Activated CD4-positive, alpha-beta T cell treated with anti-CD3 and anti-CD28 coated beads for 48 hours (primary cell): ENCODE measurements around the gene KIF20B.
A peak's percentile ranks its signal among the peaks of the same experiment; 100 is the strongest.

Experiments used
- DNase-seq: peaks from one replicate; pipeline ENCODE4 v3.0.0-alpha.2; 2020

KIF20B gene, protein sequence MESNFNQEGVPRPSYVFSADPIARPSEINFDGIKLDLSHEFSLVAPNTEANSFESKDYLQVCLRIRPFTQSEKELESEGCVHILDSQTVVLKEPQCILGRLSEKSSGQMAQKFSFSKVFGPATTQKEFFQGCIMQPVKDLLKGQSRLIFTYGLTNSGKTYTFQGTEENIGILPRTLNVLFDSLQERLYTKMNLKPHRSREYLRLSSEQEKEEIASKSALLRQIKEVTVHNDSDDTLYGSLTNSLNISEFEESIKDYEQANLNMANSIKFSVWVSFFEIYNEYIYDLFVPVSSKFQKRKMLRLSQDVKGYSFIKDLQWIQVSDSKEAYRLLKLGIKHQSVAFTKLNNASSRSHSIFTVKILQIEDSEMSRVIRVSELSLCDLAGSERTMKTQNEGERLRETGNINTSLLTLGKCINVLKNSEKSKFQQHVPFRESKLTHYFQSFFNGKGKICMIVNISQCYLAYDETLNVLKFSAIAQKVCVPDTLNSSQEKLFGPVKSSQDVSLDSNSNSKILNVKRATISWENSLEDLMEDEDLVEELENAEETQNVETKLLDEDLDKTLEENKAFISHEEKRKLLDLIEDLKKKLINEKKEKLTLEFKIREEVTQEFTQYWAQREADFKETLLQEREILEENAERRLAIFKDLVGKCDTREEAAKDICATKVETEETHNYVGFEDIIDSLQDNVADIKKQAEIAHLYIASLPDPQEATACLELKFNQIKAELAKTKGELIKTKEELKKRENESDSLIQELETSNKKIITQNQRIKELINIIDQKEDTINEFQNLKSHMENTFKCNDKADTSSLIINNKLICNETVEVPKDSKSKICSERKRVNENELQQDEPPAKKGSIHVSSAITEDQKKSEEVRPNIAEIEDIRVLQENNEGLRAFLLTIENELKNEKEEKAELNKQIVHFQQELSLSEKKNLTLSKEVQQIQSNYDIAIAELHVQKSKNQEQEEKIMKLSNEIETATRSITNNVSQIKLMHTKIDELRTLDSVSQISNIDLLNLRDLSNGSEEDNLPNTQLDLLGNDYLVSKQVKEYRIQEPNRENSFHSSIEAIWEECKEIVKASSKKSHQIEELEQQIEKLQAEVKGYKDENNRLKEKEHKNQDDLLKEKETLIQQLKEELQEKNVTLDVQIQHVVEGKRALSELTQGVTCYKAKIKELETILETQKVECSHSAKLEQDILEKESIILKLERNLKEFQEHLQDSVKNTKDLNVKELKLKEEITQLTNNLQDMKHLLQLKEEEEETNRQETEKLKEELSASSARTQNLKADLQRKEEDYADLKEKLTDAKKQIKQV (N-terminal part only)

DNA sequence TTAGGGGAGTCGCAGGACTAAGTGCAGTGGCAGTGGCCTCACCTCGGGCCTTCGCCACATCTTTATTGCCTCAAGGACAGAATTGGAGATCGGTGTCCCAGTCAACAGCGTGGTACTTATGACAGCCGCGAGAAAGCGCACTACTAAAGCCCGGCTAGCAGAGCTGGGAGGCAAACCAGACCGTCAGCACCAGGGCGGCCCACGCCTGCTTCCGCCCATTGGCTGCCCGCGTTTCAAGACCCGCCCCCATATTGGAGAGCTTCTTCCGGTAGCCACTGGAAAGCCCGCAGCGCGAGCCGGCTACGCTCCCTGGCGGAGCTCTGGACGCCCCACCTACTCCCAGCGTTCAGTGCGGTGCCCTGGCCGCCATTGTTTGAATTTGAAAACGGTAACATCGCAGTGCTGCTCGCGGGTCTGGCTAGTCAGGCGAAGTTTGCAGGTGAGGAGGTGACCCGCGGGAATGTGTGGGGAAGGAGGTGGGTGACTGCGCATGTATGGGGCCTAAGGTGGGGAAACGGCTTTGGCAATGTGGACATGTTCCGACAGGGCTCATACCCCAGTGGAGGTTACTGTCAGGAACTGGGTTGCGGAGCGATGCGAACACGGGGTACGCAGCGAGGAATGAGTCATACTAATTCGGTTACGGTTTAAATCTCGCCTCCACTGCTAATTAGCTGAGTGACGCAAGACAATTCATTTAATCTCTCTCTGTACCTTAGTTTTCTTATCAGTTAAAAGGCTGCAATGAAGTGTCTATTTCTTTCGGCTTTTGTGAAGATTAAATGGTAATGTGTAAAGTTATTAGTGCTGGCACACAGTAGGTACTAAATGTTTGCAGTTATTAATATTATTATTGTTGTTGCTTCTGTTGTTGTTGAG, at the start of gene KIF20B:
KIF20B (plus strand) TSS at position 349 of the 879 bp plus-strand sequence. CDS start 3,705 bp downstream, outside the sequence.
- peak; percentile 97 for DNase-seq

DNA sequence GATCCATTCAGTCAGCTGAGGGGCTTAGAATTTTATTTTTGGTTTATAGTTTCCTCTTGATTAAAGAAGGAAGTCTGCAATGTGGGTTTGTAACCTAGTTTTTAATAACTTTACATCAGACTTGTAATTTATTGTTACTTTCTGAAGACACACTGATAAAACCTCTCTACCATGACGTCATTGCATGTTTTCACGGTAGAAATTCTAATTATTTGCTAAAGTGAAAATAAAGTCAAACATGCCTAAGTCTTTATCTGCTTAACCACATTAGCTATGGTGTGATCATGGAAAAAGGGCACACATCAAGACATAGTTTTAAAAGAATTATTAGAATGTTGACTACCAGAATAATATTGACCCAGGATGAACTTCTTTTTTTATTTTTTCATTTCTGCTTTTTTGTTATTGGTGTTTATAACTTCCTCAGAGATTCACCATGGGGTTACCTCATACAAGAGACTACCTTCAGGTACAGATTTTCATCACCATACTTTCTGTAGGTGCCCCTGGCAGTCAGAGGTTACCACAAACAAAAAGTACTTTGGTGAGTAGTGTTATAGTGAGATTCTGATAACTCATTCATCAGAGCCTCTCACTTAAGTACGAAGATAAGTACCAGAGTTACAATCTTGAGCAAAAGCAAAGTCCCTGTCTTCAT, 49.3 kb upstream of the KIF20B start:
- no peak for DNase-seq

DNA sequence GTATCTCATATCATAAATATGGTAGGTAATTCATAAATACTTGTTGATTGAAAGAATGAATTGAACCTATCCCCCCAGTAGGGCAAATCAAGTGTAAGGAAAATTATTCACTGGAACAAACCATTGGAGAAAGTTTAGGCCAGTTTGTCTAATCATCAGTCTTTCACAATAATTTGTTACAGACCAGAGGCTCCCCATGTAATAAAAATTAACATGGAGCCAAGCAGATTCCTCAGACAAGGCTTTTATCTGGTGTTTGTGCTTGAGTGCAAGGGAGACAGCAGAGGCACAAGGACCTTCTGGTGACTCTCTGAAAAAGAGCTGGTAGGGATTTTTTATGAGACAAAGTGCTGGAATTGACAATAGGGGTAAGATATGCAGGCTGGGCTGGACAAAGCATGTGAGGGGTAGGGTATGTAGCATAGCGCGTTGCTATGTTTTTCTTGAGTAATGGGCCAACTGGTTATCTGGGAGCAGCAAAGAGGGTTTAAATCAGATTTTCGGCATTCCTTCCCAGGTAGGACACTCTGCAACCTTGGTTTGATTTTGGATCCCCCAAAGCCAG, 48.5 kb upstream of the KIF20B start:
- no peak for DNase-seq

DNA sequence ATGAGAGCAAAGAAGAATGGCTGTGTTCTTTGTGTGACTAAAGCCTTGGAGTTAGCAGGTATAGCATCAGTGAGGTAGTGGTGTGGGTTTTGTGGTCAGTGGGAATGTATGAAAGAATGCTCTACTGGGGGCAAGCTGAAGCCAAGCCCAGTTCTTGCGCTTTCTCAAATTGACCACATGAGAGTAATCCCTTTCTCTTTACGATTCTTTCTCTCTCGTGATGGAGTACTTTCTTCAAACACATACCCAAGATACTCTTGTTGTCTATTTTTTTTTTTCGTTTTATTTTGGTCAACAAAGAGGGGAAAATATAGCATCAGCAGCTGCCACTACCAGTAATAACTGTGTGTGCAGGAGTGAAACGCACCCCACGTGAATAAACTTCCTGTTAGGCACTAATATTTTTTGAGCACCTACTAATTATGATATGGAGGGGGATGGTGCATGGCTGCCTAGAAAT, 48.0 kb upstream of the KIF20B start:
- DNase-seq: no peak

DNA sequence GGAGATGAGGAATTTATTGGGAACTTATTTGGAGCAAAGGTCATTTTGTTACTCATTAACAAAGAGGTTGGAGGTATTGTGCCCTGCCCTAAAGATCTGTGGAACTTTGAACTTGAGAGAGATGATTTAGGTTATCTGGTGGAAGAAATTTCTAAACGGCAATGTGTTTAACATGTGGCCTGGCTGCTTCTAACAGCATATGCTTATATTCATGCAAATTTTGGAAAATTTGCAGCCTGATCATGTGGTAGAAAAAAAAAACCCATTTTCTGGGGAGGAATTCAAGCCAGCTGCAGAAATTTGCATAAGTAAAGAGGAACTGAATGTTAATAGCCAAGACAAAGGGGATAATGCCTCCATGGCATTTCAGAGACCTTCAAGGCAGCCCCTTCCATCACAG, 45.7 kb upstream of the KIF20B start:
- no peak for DNase-seq

DNA sequence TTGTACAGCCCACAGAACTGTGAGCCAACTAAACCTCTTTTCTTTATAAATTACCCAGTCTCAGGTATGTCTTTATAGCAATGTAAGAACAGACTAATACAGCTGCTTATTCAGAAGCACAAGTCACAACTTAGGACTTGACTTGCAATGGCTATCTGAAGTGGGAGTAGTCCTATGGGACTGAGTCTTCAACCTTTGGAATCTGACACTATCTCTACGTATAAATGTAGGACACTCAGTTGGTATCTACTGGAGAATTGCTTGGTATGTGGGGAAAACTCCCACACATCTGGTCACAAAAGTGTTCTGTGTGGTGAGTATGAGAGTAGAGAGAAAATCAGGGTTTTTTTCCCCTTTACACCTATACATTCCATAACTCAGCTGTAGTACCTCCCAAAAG, 44.1 kb upstream of the KIF20B start:
- DNase-seq: no peak

DNA sequence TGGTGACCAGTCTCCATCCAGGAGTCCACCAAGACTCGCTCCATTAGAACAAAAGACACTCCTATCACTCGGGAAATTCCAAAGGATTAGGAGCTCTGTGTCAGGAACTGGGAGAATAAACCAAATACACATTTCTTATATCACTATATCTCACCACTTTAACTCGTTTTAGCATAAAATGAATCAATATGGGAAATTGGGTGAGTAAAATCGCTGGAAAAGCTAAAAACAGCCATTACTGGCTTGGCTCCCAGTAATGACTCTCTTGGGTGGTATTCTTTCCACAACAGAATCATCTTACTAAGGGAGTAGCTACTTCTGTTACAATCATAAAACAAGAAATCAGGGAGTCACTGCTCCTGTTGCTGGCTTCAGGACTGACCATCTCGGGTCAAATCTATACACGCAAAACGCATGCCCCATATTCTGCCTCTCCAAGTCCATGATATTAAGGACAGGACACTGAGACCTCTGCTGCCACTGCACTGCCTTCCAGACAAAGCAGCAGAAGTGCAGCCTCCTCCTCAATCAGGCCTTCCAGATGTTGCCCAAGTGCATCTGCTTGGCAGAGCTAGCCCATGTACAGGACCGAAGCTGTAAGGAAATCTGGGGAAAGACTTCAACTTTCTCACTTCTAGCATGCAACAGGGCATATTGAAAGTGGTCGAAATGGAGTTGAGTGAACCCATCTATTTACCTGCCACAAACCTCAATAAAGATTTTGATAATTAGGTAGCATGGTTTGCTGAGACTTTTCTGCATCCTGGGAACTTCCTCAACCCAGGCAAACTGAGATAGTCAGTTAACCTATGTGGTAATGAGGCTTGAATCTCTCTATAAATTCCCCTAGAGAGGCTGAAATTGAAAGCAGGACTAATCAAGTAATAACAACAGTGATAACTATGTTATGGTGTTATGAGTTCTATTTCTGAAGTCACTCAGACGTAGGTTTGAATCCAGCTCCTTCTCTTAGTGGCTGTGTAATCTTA, 42.0 kb upstream of the KIF20B start:
- DNase-seq: no peak

DNA sequence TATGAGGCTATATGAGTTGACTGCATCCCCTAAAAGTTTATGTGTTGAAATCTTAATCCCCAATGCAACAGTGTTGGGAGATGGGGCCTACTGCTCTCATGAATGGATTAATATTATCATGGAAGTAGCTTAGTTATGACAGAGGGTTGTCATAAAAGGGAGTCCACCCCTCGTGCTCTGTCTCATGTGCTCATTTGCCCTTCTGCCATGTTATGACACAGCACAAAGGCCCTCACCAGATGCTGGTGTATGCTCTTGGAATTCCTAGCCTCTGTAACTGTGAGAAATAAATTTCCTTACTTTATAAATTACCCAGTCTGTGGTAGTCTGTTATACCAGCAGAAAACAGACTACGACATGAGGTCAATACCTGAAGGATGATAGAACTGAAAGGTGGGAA, 38.8 kb upstream of the KIF20B start:
- DNase-seq: no peak

DNA sequence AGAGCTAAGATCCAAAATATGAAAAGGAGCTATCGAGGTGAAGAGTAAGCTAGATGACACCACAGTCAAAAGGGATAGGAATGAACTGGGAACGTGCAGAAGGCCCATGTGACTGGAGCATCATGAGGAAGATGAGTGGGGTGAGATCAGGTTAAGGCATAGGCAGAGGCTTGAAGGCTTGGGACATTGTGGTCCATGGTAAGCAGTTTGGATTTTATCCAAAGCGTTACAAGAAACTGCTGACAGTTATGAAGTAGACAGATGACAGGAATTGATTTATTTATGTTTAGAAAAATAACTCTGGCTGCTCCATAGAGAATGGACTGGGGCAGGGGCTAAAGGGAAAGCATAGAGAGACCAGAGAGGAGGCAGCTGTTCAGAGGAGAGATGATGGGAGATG, 38.2 kb upstream of the KIF20B start:
- DNase-seq: no peak

DNA sequence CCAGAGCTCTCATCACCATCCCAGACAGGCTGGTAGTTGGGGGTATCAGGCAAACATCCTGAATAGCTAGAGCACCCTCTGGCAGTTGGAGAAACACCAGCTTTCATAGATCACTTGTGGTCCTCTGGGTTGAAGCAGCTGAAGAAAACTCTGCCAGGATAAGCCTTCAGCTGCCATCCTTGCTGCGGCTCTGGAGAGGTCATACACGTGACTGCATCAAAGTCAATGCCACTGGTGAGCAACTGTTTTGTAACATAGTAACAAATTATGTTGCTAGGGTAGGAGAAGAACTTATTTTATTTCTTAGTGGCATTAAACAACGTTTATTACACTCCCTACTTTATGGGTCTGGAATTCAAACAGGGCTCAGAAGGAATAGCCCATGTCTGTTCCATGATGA, 37.2 kb upstream of the KIF20B start:
- DNase-seq: no peak

DNA sequence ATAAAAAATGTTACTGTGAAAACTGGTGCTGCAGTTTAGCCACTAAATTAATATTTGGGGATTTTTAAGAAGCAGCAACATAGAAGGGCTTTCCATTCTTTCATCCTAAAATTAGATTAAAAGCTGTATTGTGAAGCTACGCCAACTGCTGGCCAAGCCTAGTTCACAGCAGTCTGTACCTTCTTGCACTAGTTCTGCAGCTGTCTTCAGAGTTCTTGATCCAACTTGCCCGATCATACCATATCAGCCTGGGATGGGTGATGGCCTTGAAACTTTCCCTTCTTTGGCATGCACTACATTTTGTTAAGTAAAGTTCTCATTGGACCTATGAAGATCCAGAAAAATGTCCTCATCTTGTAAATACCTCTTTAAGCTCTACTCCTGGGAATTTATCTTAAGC, 36.1 kb upstream of the KIF20B start:
- no peak for DNase-seq

DNA sequence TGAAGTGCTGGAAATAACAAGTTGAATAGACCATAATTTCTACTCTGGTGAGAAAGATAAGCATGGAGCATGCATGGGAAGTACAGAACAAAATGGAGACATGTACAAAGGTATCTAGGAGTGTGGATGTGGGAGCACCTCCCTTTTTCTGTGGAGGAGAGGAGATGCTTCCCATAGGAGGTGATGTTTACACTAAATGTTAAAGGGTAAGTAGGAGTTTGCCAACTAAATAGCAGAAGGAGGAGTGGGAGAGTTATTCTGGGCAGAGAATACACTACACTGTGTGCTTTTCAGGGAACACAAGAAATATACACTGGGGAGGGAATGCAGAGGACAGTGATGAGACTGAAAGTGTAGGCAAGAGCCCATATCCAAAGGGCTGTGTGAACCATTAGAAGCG, 35.3 kb upstream of the KIF20B start:
- no peak for DNase-seq

DNA sequence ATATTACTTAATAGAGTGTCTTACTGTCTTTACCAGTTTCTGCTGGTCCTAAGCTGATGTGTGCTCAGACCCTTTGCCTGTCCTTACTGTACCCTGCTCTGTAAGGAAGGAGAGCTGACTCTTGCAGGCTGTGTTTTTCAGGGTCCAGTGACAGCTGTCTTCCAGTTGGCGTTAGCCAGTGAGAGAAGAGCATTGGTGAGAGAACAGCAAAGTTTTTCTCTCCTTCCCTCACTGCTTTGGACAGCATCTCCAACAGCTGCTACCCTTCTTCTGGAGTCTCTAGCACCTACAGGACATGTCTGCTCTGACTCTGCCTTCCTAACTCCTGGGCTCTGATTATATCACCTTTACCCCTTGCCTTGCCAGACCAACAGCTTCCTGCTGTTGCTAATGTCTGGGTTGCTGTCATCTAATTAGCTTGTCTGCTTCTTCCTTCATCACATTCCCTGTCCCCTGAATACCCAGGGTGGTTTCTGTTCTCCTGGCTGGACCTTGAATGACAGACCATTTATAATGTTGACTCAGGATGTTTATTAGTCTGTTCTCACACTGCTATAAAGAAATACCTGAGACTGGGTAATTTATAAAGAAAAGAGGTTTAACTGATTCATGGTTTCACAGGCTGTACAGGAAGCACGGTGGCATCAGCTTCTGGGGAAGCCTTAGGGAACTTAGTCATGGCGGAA, 32.9 kb upstream of the KIF20B start:
- DNase-seq: no peak

DNA sequence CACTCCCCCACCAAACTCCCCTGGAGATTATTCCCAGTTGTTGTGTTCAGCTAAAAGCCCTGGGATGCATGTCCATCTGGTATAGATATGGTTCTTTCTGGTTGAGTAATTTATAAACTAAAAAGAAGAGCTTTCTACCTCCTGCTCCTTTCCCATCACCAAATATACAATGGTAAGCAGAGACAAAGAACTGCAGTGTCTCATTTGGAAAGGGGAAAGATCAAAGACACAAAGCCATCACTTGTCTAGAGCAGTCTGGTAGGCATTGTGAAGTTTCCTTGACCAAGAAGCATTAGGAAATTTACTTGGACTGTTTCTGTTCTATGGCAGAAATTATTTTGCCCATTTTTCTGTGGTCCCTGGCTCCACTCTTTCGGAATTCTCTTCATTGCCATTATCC, 31.4 kb upstream of the KIF20B start:
- no peak for DNase-seq

DNA sequence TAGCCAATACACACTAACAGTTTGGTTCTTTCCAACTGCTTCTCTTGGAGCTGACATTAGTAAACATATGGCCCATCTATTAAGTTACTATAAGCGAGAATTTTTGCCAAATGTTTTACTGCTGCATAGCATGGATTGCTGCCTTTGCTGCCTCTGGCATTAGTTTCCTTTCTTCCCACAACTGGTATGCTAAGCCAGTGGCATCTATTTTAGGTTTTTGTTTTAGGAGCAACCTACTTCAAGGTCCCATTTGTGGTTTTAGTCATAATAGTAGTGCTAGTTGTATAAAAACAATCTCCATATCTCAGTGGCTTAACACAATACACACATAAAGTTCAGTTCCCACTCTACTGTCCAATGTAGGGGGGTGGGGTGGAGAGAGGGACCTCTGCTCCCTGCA, 30.5 kb upstream of the KIF20B start:
- no peak for DNase-seq

DNA sequence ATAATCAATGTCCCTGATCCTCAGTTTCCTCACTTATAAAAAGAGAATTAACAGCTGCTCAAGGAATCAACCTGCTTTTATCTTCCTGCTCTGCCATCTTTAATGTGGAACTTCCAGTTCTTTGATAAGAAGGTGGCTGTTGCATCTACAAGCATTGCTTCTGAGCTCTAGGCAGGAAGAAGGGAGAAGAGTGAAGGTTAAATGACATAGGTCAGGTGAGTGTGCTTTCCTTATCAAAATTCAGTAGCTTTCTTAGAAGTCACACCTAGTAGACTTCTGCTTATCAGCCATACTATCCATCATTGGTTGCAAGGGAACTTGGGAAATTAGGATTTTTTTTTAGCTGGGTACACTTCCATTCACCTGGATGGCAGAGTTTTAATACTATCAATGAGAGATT, 24.0 kb upstream of the KIF20B start:
- no peak for DNase-seq

DNA sequence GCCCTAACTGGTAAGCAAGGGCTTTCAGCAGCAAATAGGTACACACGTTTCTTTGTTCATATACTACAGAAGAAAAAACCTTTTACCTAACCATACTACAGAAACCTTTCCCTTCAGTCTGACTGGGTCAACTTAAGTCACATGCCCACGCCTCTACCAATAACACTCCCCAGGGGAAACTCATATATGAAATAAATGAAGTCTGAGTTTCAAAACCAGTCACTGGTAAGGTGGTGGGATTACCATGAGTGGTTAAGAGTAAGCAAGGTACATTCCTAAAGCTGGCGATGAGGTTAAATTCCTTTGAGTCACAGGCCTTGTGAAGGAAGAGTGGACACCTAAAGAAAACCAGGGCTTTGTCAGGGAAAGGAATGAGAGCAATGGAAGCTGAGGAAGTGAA, 21.4 kb upstream of the KIF20B start:
- no peak for DNase-seq

DNA sequence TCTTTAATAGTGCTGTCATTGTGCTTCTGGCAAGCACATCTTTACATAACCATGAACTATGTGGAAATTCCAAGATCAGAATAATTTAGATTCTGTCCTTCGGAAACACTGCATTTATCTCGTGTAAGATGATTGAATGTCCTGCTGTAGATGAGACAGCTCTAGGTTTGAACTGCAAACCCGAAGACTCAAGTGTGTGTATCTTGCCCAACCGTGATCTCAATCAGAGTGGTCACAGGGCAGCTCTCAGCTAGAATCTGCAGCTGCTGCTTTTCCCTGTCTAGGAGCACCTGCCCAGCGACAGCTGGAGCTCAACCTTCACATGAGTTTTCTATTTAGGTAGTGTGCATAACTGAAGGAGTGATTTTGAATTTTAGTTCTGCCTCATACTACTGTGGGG, 17.5 kb upstream of the KIF20B start:
- no peak for DNase-seq

DNA sequence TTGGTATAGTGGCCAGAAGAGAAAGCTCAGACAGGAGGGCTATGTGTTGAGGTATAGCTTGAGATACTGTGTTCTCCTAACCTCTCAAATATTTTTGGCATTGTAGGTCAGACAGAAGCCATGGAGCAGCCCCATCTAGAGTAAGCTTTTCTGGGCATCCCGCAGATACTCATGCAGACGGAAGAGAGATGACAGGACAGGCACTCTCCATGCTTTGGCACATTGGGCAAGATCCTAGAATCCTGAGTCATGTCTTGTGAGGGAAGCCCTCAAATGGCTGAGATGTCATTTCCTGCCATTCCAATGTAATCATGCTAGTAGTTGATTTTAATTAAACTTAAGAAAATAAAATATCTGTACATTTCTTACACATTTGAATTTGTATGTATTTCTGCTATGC, 16.8 kb upstream of the KIF20B start:
- DNase-seq: no peak
